ENCODE results near the gene ESRRA.

DNA sequence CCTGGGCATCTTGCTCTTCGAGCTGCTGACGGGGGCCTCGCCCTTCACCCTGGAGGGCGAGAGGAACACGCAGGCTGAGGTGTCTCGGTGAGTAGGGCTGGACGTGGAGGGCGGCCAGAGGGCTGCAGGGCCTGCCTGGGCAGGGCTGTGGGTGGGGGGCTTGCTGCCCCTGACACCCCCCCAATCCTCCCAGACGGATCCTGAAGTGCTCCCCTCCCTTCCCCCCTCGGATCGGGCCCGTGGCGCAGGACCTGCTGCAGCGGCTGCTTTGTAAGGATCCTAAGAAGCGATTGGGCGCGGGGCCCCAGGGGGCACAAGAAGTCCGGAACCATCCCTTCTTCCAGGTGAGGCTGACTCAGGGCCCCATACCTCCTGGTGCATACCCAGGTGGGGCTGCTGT is 56.3 kb downstream of the ESRRA start:
- TF ChIP-seq CTCF (IDR thresholded peaks at IDR 0.05) (no peak), POLR2AphosphoS5 (IDR thresholded peaks at IDR 0.05) (no peak), POLR2A (IDR thresholded peaks at IDR 0.05) (no peak), EP300 (IDR thresholded peaks at IDR 0.05) (no peak)

Measured in suprapubic skin (tissue), 4 donors.